Gastrocnemius medialis (tissue), 4 donors: Measurements from ENCODE around the gene MRPL3. TPM values are rescaled to one million over a fixed set of nuclear protein-coding genes. Genes with fewer than 3 reads are reported as not detected.

Experiments used
- ATAC-seq, 2 donors: fragments of 150-250 bp; one replicate each; pipeline ENCODE4 v1.9.1; 2016
- DNase-seq, 2 donors: peaks; one replicate each; pipeline ENCODE4 v3.0.0-alpha.2; 2019
- H3K27ac ChIP-seq, 4 donors: fragments of 200-600 bp; sonication (generic); 1 replicate in 1 of 4; 2 replicates in 3 of 4; pipeline ENCODE4 v1.5.1; 2016 to 2018; ENCODE audit warnings: mild to moderate bottlenecking in 2 of 4, moderate library complexity in 1 of 4
- H3K27me3 ChIP-seq, 3 donors: fragments of 200-600 bp; sonication (generic) in 2 of 3; 1 replicate in 1 of 3; 2 replicates in 2 of 3; pipeline versions ENCODE4 v1.5.1 to v1.6.0; 2016 to 2019; ENCODE audit warnings: mild to moderate bottlenecking in 1 of 3, moderate library complexity in 1 of 3
- H3K36me3 ChIP-seq, 2 donors: fragments of 200-600 bp; sonication (generic) in 1 of 2; one replicate each; pipeline ENCODE4 v1.5.1; 2017 to 2018
- H3K4me1 ChIP-seq, 2 donors: fragments of 200-600 bp; sonication (generic) in 1 of 2; one replicate each; pipeline ENCODE4 v1.5.1; 2016 to 2017; ENCODE audit warnings: mild to moderate bottlenecking in 2 of 2
- H3K4me3 ChIP-seq, 4 donors: fragments of 200-600 bp; sonication (generic) in 3 of 4; 1 replicate in 1 of 4; 2 replicates in 3 of 4; pipeline ENCODE4 v1.5.1; 2016 to 2019; ENCODE audit warnings: mild to moderate bottlenecking in 2 of 4
- H3K9me3 ChIP-seq, 3 donors: fragments of 200-600 bp; sonication (generic) in 2 of 3; 1 replicate in 1 of 3; 2 replicates in 2 of 3; pipeline ENCODE4 v1.5.1; 2016 to 2019
- CTCF ChIP-seq, 5 experiments: fragments of 450-650 bp in 3 of 5; fragments of 200-600 bp in 2 of 5; sonication (generic) in 2 of 5; IDR thresholded peaks in 4 of 5; conservative IDR thresholded peaks in 1 of 5; 1 replicate in 4 of 5; 2 replicates in 1 of 5; pipeline ENCODE4 v1.5.1; 2016 to 2019; ENCODE audit warnings: antibody characterized with exemption in 5 of 5, mild to moderate bottlenecking in 3 of 5, moderate library complexity in 3 of 5
- POLR2A ChIP-seq, 2 donors: fragments of 450-650 bp; IDR thresholded peaks; one replicate each; pipeline ENCODE4 v1.6.1; 2017; ENCODE audit warnings: antibody characterized with exemption in 2 of 2, mild to moderate bottlenecking in 2 of 2, moderate library complexity in 2 of 2
- in situ Hi-C, 4 donors: fragments of 200-750 bp; cut with MboI; loops; one replicate each; pipeline versions ENCODE4 v1.15.0 to v1.8.0; 2017; ENCODE audit warnings: low sequenced_read_pairs in 4 of 4
- intact Hi-C: fragments of 100-400 bp; cut with DNase I; formaldehyde crosslinking; loops from one replicate; pipeline ENCODE4 v1.15.1; 2023; ENCODE audit warnings: low total_unique reads
- total RNA-seq, 4 donors: library from RNA; depleted of rRNA; stranded (reverse); fragments of >200 nt; gene quantifications; one replicate each; pipeline versions ENCODE4 v1.1.0 to v1.2.3, GENCODE V29; 2016

Gene MRPL3
- total RNA-seq, 4 donors from 2014 or later = 72.3 to 109 (median 97.1) TPM

- DNase-seq (no peak), ATAC-seq (no peak)
- Histone ChIP-seq H3K27me3 (no peaks in the 10 kb centered on the region), H3K4me1 (no peaks in the 10 kb centered on the region), H3K4me3 (no peak overlapping the region), H3K9me3 (no peaks in the 10 kb centered on the region), H3K27ac (no peak overlapping the region), H3K36me3 (no peaks in the 10 kb centered on the region)
- intact Hi-C loops = no loop called here
- in situ Hi-C loops = no loop called here
- TF ChIP-seq POLR2A (IDR thresholded peaks at IDR 0.05) = no peak
- no peak for TF ChIP-seq CTCF (IDR thresholded peaks at IDR 0.05 in 4 of 5, conservative IDR thresholded peaks at IDR 0.05 in 1 of 5)
These were observed 32.4 kb upstream of the MRPL3 start for GRCh38 chr3:131535131-131535530.

- intact Hi-C loops (no loop called here), in situ Hi-C loops (no loop called here)
- Histone ChIP-seq H3K36me3 (no peaks in the 10 kb centered on the region), H3K4me1 (no peaks in the 10 kb centered on the region), H3K27ac (no peak overlapping the region), H3K9me3 (no peaks in the 10 kb centered on the region), H3K27me3 (no peaks in the 10 kb centered on the region), H3K4me3 (no peak overlapping the region)
- DNase-seq (no peak), ATAC-seq (no peak)
- no peak for TF ChIP-seq CTCF (IDR thresholded peaks at IDR 0.05 in 4 of 5, conservative IDR thresholded peaks at IDR 0.05 in 1 of 5)
- no peak for TF ChIP-seq POLR2A (IDR thresholded peaks at IDR 0.05)
These were observed 29.9 kb upstream of the MRPL3 start for GRCh38 chr3:131532645-131533044.

- H3K9me3 ChIP-seq = no peaks in the 10 kb centered on the region
- intact Hi-C loops = no loop called here
- no peak overlapping the region for H3K4me3 ChIP-seq
- DNase-seq (no peak), ATAC-seq (no peak)
- H3K4me1 ChIP-seq = no peaks in the 10 kb centered on the region
- TF ChIP-seq CTCF (IDR thresholded peaks at IDR 0.05 in 4 of 5, conservative IDR thresholded peaks at IDR 0.05 in 1 of 5) (no peak), POLR2A (IDR thresholded peaks at IDR 0.05) (no peak)
- no peaks in the 10 kb centered on the region for H3K36me3 ChIP-seq
- in situ Hi-C loops = no loop called here
- H3K27ac ChIP-seq = no peak overlapping the region
- peaks cover 0 to 12% (median 10%) of the 10 kb centered on the region in 3 donors for H3K27me3 ChIP-seq
These were observed 28.1 kb upstream of the MRPL3 start for GRCh38 chr3:131530843-131531242.

- H3K27ac ChIP-seq = no peak overlapping the region
- intact Hi-C loops (no loop called here), in situ Hi-C loops (no loop called here)
- H3K4me1 ChIP-seq = no peaks in the 10 kb centered on the region
- ATAC-seq (no peak), DNase-seq (no peak)
- peaks cover 0 to 14% (median 10%) of the 10 kb centered on the region in 3 donors for H3K27me3 ChIP-seq
- no peaks in the 10 kb centered on the region for H3K36me3 ChIP-seq
- TF ChIP-seq CTCF (IDR thresholded peaks at IDR 0.05 in 4 of 5, conservative IDR thresholded peaks at IDR 0.05 in 1 of 5) (no peak), POLR2A (IDR thresholded peaks at IDR 0.05) (no peak)
- H3K4me3 ChIP-seq = no peak overlapping the region
- H3K9me3 ChIP-seq = no peaks in the 10 kb centered on the region
These were observed 27.6 kb upstream of the MRPL3 start for GRCh38 chr3:131530388-131530787.

GRCh38 chr3:131526801-131527347, 24.1 kb upstream of the MRPL3 start:
- intact Hi-C loops (no loop called here), in situ Hi-C loops (no loop called here)
- no peaks in the 10 kb centered on the region for H3K4me1 ChIP-seq
- no peak overlapping the region for H3K27ac ChIP-seq
- DNase-seq = no peak
- H3K9me3 ChIP-seq = no peaks in the 10 kb centered on the region
- peak overlapping the region; percentile 28 to 48 (median 45) for H3K4me3 ChIP-seq
- no peaks in the 10 kb centered on the region for H3K36me3 ChIP-seq
- TF ChIP-seq CTCF (IDR thresholded peaks at IDR 0.05 in 4 of 5, conservative IDR thresholded peaks at IDR 0.05 in 1 of 5) (peak in 1 of 5 experiments; percentile 7), POLR2A (IDR thresholded peaks at IDR 0.05) (no peak)
- ATAC-seq = no peak
- H3K27me3 ChIP-seq = peaks cover 0 to 14% (median 10%) of the 10 kb centered on the region in 3 donors
